Measurements from ENCODE around the gene RIMS3.

Gene RIMS3

DNA sequence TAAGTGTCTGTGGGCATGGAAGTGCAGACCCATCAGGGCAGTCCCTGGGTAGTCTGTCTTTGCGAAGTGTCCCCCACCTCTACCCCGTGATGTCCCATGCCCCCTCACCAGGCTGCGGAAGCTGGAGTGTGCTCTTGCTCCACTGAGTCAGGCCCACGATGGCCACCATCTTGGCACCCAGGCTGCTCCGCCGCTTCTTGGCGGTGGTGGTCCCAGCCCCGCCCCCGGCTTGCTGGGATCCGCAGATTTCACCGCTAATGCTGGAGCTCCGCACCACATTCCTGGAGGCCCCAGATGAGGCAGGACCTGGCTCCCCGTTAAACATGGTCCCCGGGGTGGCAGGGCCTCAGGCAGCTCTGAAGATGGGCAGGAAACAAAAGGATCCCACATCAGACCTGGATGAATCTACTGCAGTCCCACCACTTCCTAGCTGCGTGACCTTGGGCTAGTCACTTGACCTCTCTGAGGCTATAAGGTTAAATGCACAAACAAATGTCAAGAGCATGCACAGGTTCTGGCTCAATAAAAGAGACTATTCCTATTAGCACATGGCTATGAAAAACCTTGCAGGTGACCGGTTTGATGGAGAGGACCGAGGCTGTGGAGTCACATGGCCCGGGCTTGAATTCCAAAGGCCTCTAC, 23.8 kb downstream of the RIMS3 start:
- TF ChIP-seq, protein P1, sequence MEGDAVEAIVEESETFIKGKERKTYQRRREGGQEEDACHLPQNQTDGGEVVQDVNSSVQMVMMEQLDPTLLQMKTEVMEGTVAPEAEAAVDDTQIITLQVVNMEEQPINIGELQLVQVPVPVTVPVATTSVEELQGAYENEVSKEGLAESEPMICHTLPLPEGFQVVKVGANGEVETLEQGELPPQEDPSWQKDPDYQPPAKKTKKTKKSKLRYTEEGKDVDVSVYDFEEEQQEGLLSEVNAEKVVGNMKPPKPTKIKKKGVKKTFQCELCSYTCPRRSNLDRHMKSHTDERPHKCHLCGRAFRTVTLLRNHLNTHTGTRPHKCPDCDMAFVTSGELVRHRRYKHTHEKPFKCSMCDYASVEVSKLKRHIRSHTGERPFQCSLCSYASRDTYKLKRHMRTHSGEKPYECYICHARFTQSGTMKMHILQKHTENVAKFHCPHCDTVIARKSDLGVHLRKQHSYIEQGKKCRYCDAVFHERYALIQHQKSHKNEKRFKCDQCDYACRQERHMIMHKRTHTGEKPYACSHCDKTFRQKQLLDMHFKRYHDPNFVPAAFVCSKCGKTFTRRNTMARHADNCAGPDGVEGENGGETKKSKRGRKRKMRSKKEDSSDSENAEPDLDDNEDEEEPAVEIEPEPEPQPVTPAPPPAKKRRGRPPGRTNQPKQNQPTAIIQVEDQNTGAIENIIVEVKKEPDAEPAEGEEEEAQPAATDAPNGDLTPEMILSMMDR (IDR thresholded peaks at IDR 0.05; ENCODE audit: low read depth, low read length, missing control alignments): no peak

DNA sequence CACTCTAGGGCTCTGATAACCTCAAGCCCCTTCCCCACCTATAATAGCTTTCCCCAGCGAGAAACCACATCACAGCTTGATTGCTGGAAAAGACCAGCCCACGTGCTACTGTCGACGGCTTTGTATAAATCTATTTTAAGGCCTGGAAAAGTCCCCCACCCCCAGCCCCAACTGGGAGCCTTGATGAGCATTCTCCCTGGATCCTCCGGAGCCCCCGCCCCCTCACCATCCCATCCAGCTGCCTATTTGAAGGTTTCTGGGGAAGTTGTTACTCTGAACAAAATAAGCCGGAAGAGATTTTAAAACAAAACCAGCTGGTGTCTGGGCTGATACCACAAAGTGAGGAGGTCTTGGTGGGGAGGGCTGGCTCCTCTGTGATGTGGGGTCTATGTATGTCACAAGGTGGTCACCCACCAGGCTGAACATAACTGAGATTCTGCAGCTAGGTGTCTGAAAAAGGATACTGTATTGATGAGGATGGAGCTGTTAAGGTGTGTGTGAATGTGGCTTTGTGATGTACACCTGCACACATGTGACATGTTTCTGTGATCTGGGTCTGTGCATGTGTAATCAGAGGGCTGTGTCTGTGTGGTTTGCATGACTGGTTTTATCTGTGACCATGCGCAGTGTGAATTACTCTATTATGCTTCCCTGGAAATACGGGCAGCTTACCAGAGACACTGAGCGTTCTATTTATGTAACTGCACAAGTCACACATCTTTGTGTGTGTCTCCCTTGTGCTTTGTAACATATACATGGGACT, 25.0 kb downstream of the RIMS3 start:
- Histone ChIP-seq H3K4me3 (ENCODE audit: low read depth, low read length) (no peak overlapping the region), H3K27me3 (replicated peaks) (peaks cover 2% of the 10 kb centered on the region), H3K36me3 (replicated peaks) (no peaks in the 10 kb centered on the region), H3K27ac (no peak overlapping the region)
- no peak for DNase-seq
- TF ChIP-seq, protein P1 (IDR thresholded peaks at IDR 0.05; ENCODE audit: low read depth, low read length, missing control alignments): no peak
- in situ Hi-C loops (cut with HindIII; ENCODE audit: low pct_ligation_motif_present, low sequenced_read_pairs): no loop called here

More for the DNA sequence above, 23.8 kb downstream of the RIMS3 start:
- Histone ChIP-seq H3K36me3 (replicated peaks) (no peaks in the 10 kb centered on the region), H3K4me3 (ENCODE audit: low read depth, low read length) (no peak overlapping the region), H3K27ac (no peak overlapping the region), H3K27me3 (replicated peaks) (peaks cover 2% of the 10 kb centered on the region)
- in situ Hi-C loops (cut with HindIII; ENCODE audit: low pct_ligation_motif_present, low sequenced_read_pairs): no loop called here
- DNase-seq: no peak

DNA sequence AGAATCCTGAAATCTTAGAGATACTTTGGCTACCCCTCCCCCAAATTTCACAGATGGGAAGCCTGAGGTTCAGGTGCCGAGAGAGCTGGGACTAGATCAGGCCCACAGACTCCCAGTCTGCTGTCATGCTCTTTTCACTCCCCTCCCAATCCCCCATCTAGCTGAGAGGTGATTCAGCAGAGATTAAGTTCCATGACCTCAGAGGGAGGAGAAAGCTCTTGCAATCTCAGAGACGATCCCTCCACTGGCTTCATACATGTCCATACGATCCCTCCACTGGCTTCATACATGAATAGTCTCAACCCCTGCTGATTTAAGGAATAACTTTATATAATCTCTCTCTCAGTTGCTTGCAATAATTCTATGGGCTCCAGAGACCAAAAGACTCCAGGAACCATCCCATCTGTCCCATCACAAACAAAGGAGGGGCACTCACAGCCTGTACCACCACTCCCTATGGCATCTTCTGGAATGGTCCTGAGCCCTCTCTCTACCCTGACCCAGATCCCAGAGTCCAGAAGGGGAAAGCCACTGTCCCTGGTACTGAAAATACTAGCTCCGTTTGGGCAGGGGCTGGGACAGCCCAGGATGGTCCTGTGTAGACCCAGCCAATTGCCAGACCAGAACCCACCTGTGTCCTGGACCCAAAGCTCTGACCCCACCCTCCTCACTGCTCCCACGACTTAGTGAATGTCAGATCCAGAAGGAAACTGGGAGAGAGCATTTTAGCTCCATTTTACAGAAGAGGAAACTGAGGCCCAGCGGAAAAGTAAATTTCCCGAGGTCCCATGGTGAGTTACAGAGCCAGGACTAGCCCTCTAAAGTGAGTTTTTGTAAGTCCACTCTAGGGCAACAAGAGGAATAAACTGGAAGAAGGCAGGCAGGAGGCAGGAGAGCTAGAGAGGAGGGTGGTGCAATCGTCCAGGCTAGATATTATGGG, 27.1 kb downstream of the RIMS3 start:
- no peak overlapping the region for H3K27ac ChIP-seq
- H3K27me3 ChIP-seq (replicated peaks): peaks cover 2% of the 10 kb centered on the region

DNA sequence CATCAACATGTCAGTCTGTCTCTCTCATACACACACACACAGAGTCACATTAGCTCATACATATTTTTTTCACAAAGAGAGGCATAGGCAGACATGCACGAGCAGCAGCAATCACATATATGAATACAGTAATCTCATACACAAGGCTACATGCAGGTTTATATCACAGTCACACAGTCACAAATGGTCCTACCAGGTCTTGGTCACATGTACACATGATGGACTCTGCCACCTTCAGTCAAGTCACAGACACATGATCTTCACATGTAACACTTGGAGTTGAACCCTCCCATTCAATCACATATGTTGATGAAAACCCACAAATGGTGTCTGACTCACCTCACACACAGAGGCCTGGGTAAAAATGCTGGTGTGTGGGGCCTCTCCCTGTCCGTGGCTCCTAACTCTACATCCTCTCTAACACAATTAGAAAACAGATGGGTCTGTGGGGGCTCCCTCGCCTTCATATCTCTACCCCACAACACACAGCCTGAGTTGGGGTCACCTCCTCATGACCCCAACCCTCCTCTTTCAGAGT, 27.9 kb downstream of the RIMS3 start:
- TF ChIP-seq, protein P1 (IDR thresholded peaks at IDR 0.05; ENCODE audit: low read depth, low read length, missing control alignments): no peak
- Histone ChIP-seq H3K4me3 (ENCODE audit: low read depth, low read length) (no peak overlapping the region), H3K27me3 (replicated peaks) (peaks cover 2% of the 10 kb centered on the region), H3K36me3 (replicated peaks) (no peaks in the 10 kb centered on the region), H3K27ac (no peak overlapping the region)
- in situ Hi-C loops (cut with HindIII; ENCODE audit: low pct_ligation_motif_present, low sequenced_read_pairs): no loop called here
- no peak for DNase-seq

More for the DNA sequence above, 27.1 kb downstream of the RIMS3 start:
- Histone ChIP-seq H3K4me3 (ENCODE audit: low read depth, low read length) (no peak overlapping the region), H3K36me3 (replicated peaks) (no peaks in the 10 kb centered on the region)
- DNase-seq: no peak
- in situ Hi-C loops (cut with HindIII; ENCODE audit: low pct_ligation_motif_present, low sequenced_read_pairs): no loop called here
- TF ChIP-seq, protein P1 (IDR thresholded peaks at IDR 0.05; ENCODE audit: low read depth, low read length, missing control alignments): no peak

DNA sequence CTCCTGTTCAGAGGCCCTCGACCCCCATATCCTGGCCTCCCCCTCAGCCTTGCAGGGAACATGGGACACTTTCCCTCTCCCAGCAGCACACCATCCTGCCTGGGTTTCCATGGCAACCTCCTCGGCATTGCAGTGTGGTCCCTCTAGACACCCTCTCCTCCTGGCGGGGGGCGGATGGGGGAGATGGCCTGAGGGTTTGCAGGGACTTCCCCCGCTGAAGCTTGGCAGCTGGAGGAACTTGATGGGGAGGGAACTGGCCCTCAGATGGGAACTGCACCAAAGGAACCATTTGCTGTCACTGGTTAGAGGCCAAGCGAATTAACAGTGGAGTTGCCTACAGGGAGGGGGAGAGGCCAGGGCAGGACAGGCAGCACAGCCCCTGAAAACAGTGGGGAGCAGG, 28.7 kb downstream of the RIMS3 start:
- in situ Hi-C loops (cut with HindIII; ENCODE audit: low pct_ligation_motif_present, low sequenced_read_pairs): no loop called here
- DNase-seq: no peak
- TF ChIP-seq, protein P1 (IDR thresholded peaks at IDR 0.05; ENCODE audit: low read depth, low read length, missing control alignments): no peak
- no peak overlapping the region for H3K27ac ChIP-seq
- H3K4me3 ChIP-seq (ENCODE audit: low read depth, low read length): no peak overlapping the region
- H3K27me3 ChIP-seq (replicated peaks): peaks cover 2% of the 10 kb centered on the region
- no peaks in the 10 kb centered on the region for H3K36me3 ChIP-seq (replicated peaks)

All from brain microvascular endothelial cell (primary cell).